ENCODE measurements around the gene C19orf67.
"Not testable (repeated sequence)": the region's sequence is repeated elsewhere in the genome, so short reads cannot be mapped to it uniquely, and the experiment has no call there.

Gene C19orf67

DNA sequence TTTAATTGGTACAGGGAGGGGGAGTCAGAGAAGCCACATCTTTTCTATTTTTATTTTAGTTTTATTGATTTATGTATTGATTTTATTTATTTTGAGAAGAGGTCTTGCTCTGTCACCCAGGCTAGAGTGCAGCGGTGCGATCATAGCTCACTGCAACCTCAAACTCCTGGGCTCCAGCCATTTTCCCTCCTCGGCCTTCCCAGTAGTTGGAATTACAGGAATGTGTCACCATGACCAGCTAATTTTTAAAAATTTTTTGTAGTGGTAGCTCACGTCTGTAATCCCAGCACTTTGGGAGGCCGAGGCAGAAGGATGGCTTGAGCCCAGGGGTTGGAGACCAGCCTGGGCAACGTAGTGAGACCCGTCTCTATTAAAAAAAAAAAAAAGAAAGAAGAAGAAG is 49.9 kb downstream of the C19orf67 start:
- H3K4me1 ChIP-seq (ENCODE audit: control insufficient read depth, insufficient read depth, low read length): no peaks in the 10 kb centered on the region
- no peaks in the 10 kb centered on the region for H3K36me3 ChIP-seq (ENCODE audit: control insufficient read depth, insufficient read depth, low read length)
- H3K9me3 ChIP-seq (ENCODE audit: control insufficient read depth, insufficient read depth, low read depth, low read length): no peaks in the 10 kb centered on the region
- no peak overlapping the region for H3K9ac ChIP-seq (ENCODE audit: low read length)
- no peak overlapping the region for H3K27ac ChIP-seq (ENCODE audit: low read depth, low read length)
- H3K27me3 ChIP-seq (ENCODE audit: control insufficient read depth, insufficient read depth, low read length): peaks cover 9% of the 10 kb centered on the region
- H3K4me3 ChIP-seq (ENCODE audit: low read depth, low read length): no peak overlapping the region

DNA sequence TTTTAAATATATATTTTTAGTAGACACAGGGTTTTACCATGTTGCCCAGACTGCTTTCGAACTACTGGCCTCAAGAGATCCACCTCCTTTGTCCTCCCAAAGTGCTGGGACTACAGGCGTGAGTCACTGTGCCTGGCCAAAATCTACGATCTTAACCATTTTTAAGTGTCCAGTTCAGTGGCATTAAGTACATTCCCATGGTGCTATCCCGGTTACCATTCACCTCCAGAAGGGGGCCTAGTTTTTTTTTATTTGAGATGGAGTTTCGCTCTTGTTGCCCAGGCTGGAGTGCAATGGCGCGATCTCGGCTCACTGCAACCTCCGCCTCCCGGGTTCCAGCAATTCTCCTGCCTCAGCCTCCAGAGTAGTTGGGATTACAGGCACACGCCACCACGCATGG is 50.4 kb downstream of the C19orf67 start:
- not testable (repeated sequence) for H3K27ac ChIP-seq (ENCODE audit: low read depth, low read length); H3K36me3 ChIP-seq (ENCODE audit: control insufficient read depth, insufficient read depth, low read length); H3K9me3 ChIP-seq (ENCODE audit: control insufficient read depth, insufficient read depth, low read depth, low read length); H3K9ac ChIP-seq (ENCODE audit: low read length); H3K4me3 ChIP-seq (ENCODE audit: low read depth, low read length); H3K4me1 ChIP-seq (ENCODE audit: control insufficient read depth, insufficient read depth, low read length)
- peaks cover 13% of the 10 kb centered on the region for H3K27me3 ChIP-seq (ENCODE audit: control insufficient read depth, insufficient read depth, low read length)

DNA sequence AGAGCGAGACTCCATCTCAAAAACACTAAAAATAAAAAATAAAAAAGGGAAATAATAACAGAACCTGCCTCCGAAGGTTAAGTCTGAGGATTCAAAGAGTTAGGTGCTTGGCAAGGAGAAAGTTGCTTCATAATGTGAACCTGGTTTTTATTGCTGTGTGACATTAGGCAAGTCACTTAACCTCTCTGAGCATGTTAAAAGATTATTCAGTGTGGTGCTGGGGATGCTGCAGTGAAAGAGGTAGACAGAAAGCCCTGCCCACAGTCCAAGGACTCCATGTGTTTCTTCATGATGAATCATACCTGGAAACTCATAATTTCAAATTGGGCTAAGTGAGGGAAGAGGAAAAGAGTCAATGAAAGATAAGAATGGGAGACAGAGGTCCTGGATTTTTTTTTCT is 51.6 kb downstream of the C19orf67 start:
- Histone ChIP-seq H3K4me1 (ENCODE audit: control insufficient read depth, insufficient read depth, low read length) (no peaks in the 10 kb centered on the region), H3K9me3 (ENCODE audit: control insufficient read depth, insufficient read depth, low read depth, low read length) (no peaks in the 10 kb centered on the region), H3K27ac (ENCODE audit: low read depth, low read length) (no peak overlapping the region), H3K4me3 (ENCODE audit: low read depth, low read length) (no peak overlapping the region), H3K27me3 (ENCODE audit: control insufficient read depth, insufficient read depth, low read length) (peaks cover 13% of the 10 kb centered on the region), H3K9ac (ENCODE audit: low read length) (no peak overlapping the region), H3K36me3 (ENCODE audit: control insufficient read depth, insufficient read depth, low read length) (no peaks in the 10 kb centered on the region)

DNA sequence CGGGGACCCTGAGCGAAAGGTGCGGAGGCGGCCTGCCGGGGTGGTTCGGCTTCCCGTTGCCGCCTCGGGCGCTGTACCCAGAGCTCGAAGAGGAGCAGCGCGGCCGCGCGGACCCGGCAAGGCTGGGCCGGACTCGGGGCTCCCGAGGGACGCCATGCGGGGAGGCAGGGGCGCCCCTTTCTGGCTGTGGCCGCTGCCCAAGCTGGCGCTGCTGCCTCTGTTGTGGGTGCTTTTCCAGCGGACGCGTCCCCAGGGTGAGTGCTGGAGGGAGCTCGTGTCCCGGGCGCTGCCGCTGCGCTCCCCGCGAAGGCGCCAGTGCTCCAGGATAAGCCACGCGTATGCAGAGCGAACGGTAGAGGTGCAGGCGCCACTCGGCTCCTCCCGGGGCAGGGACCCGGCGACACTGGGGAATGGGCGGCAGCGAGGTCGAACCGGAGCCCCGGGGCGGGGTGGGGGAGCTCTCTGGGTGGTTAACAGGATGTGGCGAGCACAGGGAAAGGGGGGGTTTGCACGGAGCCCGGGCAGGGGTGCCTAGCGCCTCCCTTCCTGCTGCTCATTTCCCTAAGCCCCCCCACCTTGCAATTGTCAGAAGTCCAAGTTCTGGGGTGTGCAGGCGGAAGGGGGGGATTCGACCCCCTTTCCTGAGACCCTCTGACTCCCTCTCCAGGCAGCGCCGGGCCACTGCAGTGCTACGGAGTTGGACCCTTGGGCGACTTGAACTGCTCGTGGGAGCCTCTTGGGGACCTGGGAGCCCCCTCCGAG is 53.7 kb downstream of the C19orf67 start, which contains the start of gene IL27RA:
Gene IL27RA, plus strand, starts transcription at position 44 of the 762 bp plus-strand sequence. Its CDS starts 111 bp downstream, at position 155.
- Histone ChIP-seq H3K4me1 (ENCODE audit: control insufficient read depth, insufficient read depth, low read length) (no peaks in the 10 kb centered on the region), H3K9ac (ENCODE audit: low read length) (peak within 1 kb of the TSS; percentile 58), H3K36me3 (ENCODE audit: control insufficient read depth, insufficient read depth, low read length) (no peaks in the 10 kb centered on the region), H3K27me3 (ENCODE audit: control insufficient read depth, insufficient read depth, low read length) (peaks cover 13% of the 10 kb centered on the region), H3K27ac (ENCODE audit: low read depth, low read length) (no peak within 1 kb of the TSS), H3K9me3 (ENCODE audit: control insufficient read depth, insufficient read depth, low read depth, low read length) (no peaks in the 10 kb centered on the region), H3K4me3 (ENCODE audit: low read depth, low read length) (peak within 1 kb of the TSS; percentile 78)
